Caki2 (cell line): Measurements from ENCODE around the gene FSD1L. TPM values are rescaled to one million over a fixed set of nuclear protein-coding genes. Genes with fewer than 3 reads are reported as not detected.
A peak's percentile ranks its signal among the peaks of the same experiment; 100 is the strongest.
"Not testable (repeated sequence)": the region's sequence is repeated elsewhere in the genome, so short reads cannot be mapped to it uniquely, and the experiment has no call there.

Experiments used
- DNase-seq: peaks from one replicate; pipeline ENCODE4 v3.0.0-alpha.2; 2015; ENCODE audit warnings: low read depth
- in situ Hi-C: cut with HindIII; loops from 2 replicates; pipeline ENCODE4 v1.10.0; 2016; ENCODE audit warnings: low sequenced_read_pairs, low pct_unique_long_range_greater_than_20kb, mixed read lengths
- total RNA-seq: library from RNA; depleted of rRNA; stranded (reverse); fragments of >200 nt; shearing (Covaris generic); gene quantifications from 2 replicates; pipeline ENCODE4 v1.2.3, GENCODE V29; 2014; ENCODE audit warnings: low replicate concordance

The FSD1L gene
- total RNA-seq, 1 experiment from 2014 or later = 1.7 TPM

GRCh38 chr9:105515811-105516413 lies 68.1 kb downstream of the FSD1L start:
- no peak for DNase-seq
- in situ Hi-C loops = no loop called here

GRCh38 chr9:105519710-105520369 lies 72.0 kb downstream of the FSD1L start:
- peak; percentile 15 for DNase-seq

GRCh38 chr9:105520992-105521391 lies 73.2 kb downstream of the FSD1L start:
- in situ Hi-C loops, DNase-seq: not testable (repeated sequence)

More at GRCh38 chr9:105519710-105520369, 72.0 kb downstream of the FSD1L start:
- in situ Hi-C loops = not testable (repeated sequence)

GRCh38 chr9:105522618-105523385 lies 75.0 kb downstream of the FSD1L start:
- in situ Hi-C loops, DNase-seq: not testable (repeated sequence)

- in situ Hi-C loops = no loop called here
- no peak for DNase-seq
Observed at GRCh38 chr9:105531530-105531929, 83.7 kb downstream of the FSD1L start.

- no peak for DNase-seq
- in situ Hi-C loops = no loop called here
Observed at GRCh38 chr9:105535920-105536668, 88.3 kb downstream of the FSD1L start.

- in situ Hi-C loops = no loop called here
- no peak for DNase-seq
Observed at GRCh38 chr9:105539452-105539851, 91.6 kb downstream of the FSD1L start.

- in situ Hi-C loops = no loop called here
- no peak for DNase-seq
Observed at GRCh38 chr9:105541838-105542237, 94.0 kb downstream of the FSD1L start.

- in situ Hi-C loops = no loop called here
- DNase-seq = no peak
Observed at GRCh38 chr9:105554042-105554441, 106.2 kb downstream of the FSD1L start.

- peak; percentile 86 for DNase-seq
- in situ Hi-C loops = no loop called here
Observed at GRCh38 chr9:105557804-105558610, 110.2 kb downstream of the FSD1L start, which contains the start of gene FKTN. Gene FKTN, plus strand, starts transcription at chr9:105558131. Its CDS starts 16,902 bp downstream, at chr9:105575033.

- no peak for DNase-seq
- in situ Hi-C loops = no loop called here
Observed at GRCh38 chr9:105572455-105572854, 124.6 kb downstream of the FSD1L start.

GRCh38 chr9:105579952-105580351 lies 132.1 kb downstream of the FSD1L start:
- DNase-seq, in situ Hi-C loops: not testable (repeated sequence)

GRCh38 chr9:105581550-105581949 lies 133.7 kb downstream of the FSD1L start:
- DNase-seq, in situ Hi-C loops: not testable (repeated sequence)

GRCh38 chr9:105593145-105593544 lies 145.3 kb downstream of the FSD1L start:
- in situ Hi-C loops = no loop called here
- DNase-seq = no peak
